Liver (tissue), 9 donors: Measurements from ENCODE around the gene UGCG. TPM values are rescaled to one million over a fixed set of nuclear protein-coding genes. Genes with fewer than 3 reads are reported as not detected.

ENCODE experiments used
- DNase-seq: peaks from one replicate; pipeline ENCODE4 v3.0.0-alpha.2; 2017; ENCODE audit warnings: low spot score
- H3K27ac ChIP-seq, 2 donors: one replicate each; pipeline ENCODE4 v1.7.0; 2013; ENCODE audit warnings: inconsistent platforms in 2 of 2, low read length in 2 of 2, control low read depth in 1 of 2, low read depth in 1 of 2, mild to moderate bottlenecking in 1 of 2
- H3K27me3 ChIP-seq, 4 donors: one replicate each; pipeline versions ENCODE4 v1.6.1 to v1.7.0; 2013; ENCODE audit warnings: low read length in 3 of 4, inconsistent platforms in 1 of 4, mild to moderate bottlenecking in 1 of 4, moderate library complexity in 1 of 4; ENCODE audit not compliant: control insufficient read depth in 4 of 4, insufficient read depth in 4 of 4
- H3K36me3 ChIP-seq, 4 donors: one replicate each; pipeline versions ENCODE4 v1.6.1 to v1.7.0; 2013; ENCODE audit warnings: low read length in 3 of 4, mild to moderate bottlenecking in 3 of 4, low read depth in 1 of 4, moderate library complexity in 1 of 4; ENCODE audit not compliant: control insufficient read depth in 4 of 4, insufficient read depth in 3 of 4
- H3K4me1 ChIP-seq, 4 donors: one replicate each; pipeline versions ENCODE4 v1.6.1 to v1.7.0; 2013; ENCODE audit warnings: low read length in 3 of 4, mild to moderate bottlenecking in 3 of 4, moderate library complexity in 1 of 4; ENCODE audit not compliant: control insufficient read depth in 4 of 4, insufficient read depth in 4 of 4
- H3K4me3 ChIP-seq, 3 donors: one replicate each; pipeline versions ENCODE4 v1.6.1 to v1.7.0; 2013; ENCODE audit warnings: low read length in 3 of 3, control low read depth in 1 of 3, low read depth in 1 of 3, mild to moderate bottlenecking in 1 of 3
- H3K9ac ChIP-seq, 2 donors: one replicate each; pipeline ENCODE4 v1.7.0; 2013; ENCODE audit warnings: low read length in 2 of 2, mild to moderate bottlenecking in 2 of 2, moderate library complexity in 2 of 2, control low read depth in 1 of 2, low read depth in 1 of 2
- H3K9me3 ChIP-seq, 4 donors: one replicate each; pipeline versions ENCODE4 v1.6.1 to v1.7.0; 2013; ENCODE audit warnings: low read length in 3 of 4; ENCODE audit not compliant: control insufficient read depth in 4 of 4
- ATF3 ChIP-seq: IDR thresholded peaks from 2 replicates; pipeline ENCODE4 v1.6.1; 2016; ENCODE audit warnings: antibody characterized with exemption
- CTCF ChIP-seq: fragments of 150-350 bp; IDR thresholded peaks from 2 replicates; pipeline ENCODE4 v1.5.1; 2017; ENCODE audit warnings: improper control_type of control experiment, low read depth, low read length; ENCODE audit not compliant: missing input control
- EGR1 ChIP-seq, 2 donors: IDR thresholded peaks; 2 replicates each; pipeline ENCODE4 v1.6.1; 2016 to 2018; ENCODE audit warnings: antibody characterized with exemption in 2 of 2, low read depth in 2 of 2
- FOXA1 ChIP-seq: IDR thresholded peaks from 2 replicates; pipeline ENCODE4 v1.6.1; 2016; ENCODE audit warnings: antibody characterized with exemption
- FOXA2 ChIP-seq: IDR thresholded peaks from 2 replicates; pipeline ENCODE4 v1.6.1; 2016; ENCODE audit warnings: antibody characterized with exemption
- GABPA ChIP-seq, 2 donors: IDR thresholded peaks in 1 of 2; conservative IDR thresholded peaks in 1 of 2; 2 replicates each; pipeline ENCODE4 v1.6.1; 2016; ENCODE audit warnings: antibody characterized with exemption in 2 of 2, mild to moderate bottlenecking in 1 of 2, moderate library complexity in 1 of 2
- HNF4A ChIP-seq, 2 donors: conservative IDR thresholded peaks; 2 replicates each; pipeline ENCODE4 v1.6.1; 2016; ENCODE audit warnings: antibody characterized with exemption in 2 of 2, mild to moderate bottlenecking in 2 of 2
- HNF4G ChIP-seq: IDR thresholded peaks from 2 replicates; pipeline ENCODE4 v1.6.1; 2016; ENCODE audit warnings: antibody characterized with exemption
- JUND ChIP-seq, 2 donors: IDR thresholded peaks; 2 replicates each; pipeline ENCODE4 v1.6.1; 2016; ENCODE audit warnings: antibody characterized with exemption in 2 of 2
- MAX ChIP-seq: IDR thresholded peaks from 2 replicates; pipeline ENCODE4 v1.6.1; 2016; ENCODE audit warnings: antibody characterized with exemption
- NR2F2 ChIP-seq: IDR thresholded peaks from 2 replicates; pipeline ENCODE4 v1.6.1; 2016; ENCODE audit warnings: antibody characterized with exemption
- RAD21 ChIP-seq, 2 donors: IDR thresholded peaks; 2 replicates each; pipeline ENCODE4 v1.6.1; 2016; ENCODE audit warnings: antibody characterized with exemption in 2 of 2, mild to moderate bottlenecking in 2 of 2
- REST ChIP-seq: IDR thresholded peaks from 2 replicates; pipeline ENCODE4 v1.6.1; 2016; ENCODE audit warnings: antibody characterized with exemption, mild to moderate bottlenecking
- RXRA ChIP-seq, 2 donors: IDR thresholded peaks; 2 replicates each; pipeline ENCODE4 v1.6.1; 2017 to 2018; ENCODE audit warnings: antibody characterized with exemption in 2 of 2, mild to moderate bottlenecking in 1 of 2
- SP1 ChIP-seq: IDR thresholded peaks from 2 replicates; pipeline ENCODE4 v1.6.1; 2018; ENCODE audit warnings: antibody characterized with exemption, mild to moderate bottlenecking
- TAF1 ChIP-seq: conservative IDR thresholded peaks from 2 replicates; pipeline ENCODE4 v1.6.1; 2016; ENCODE audit warnings: antibody characterized with exemption, mild to moderate bottlenecking
- YY1 ChIP-seq: IDR thresholded peaks from 2 replicates; pipeline ENCODE4 v1.6.1; 2016; ENCODE audit warnings: antibody characterized with exemption, mild to moderate bottlenecking
- ZBTB33 ChIP-seq: IDR thresholded peaks from 2 replicates; pipeline ENCODE4 v1.6.1; 2016; ENCODE audit warnings: antibody characterized with exemption
- WGBS: extraction: QIAGEN DNeasy Blood & Tissue Kit; methylation state at CpG from one replicate; pipeline ENCODE4 v1.1.7; 2013; 5-methylcytosine and 5-hydroxymethylcytosine counted together
- polyA plus RNA-seq, 2 donors: library from polyadenylated mRNA; stranded (reverse) in 1 of 2; unstranded in 1 of 2; fragments of 200-250 nt in 1 of 2; fragments of >200 nt in 1 of 2; fragmentation: Nextera tagmentation in 1 of 2; extraction: Ambion mirVana in 1 of 2; gene quantifications; one replicate each; pipeline versions ENCODE4 v1.2.1 to v1.2.3, GENCODE V29; 2013 to 2015
- total RNA-seq, 2 donors: library from RNA; depleted of rRNA; stranded (reverse); fragments of >200 nt; gene quantifications; one replicate each; pipeline ENCODE4 v1.2.3, GENCODE V29; 2014
- donor health status: healthy.
- donor health status: healthy.
- donor health status: healthy.
- donor health status: healthy.
- donor health status: healthy.

UGCG gene
- total and polyA plus RNA-seq, 4 donors = 5.2 to 44.2 (median 12.0) TPM

- H3K27ac ChIP-seq = peak overlapping the region; percentile 49 to 69
- no peak for DNase-seq
These were observed 41.3 kb downstream of the UGCG start for GRCh38 chr9:111937781-111938426.

GRCh38 chr9:111938427-111938800 is 41.8 kb downstream of the UGCG start:
- Histone ChIP-seq H3K27ac (peak overlapping the region; percentile 49 to 69), H3K9me3 (no peaks in the 10 kb centered on the region), H3K4me3 (no peak overlapping the region), H3K36me3 (peaks cover 0 to 3% (median 0%) of the 10 kb centered on the region in 4 donors), H3K27me3 (no peaks in the 10 kb centered on the region), H3K9ac (no peak overlapping the region), H3K4me1 (peaks cover 0 to 11% (median 10%) of the 10 kb centered on the region in 4 donors)
- DNase-seq = no peak
- 77% methylated on average over 4 of the region's 4 CpGs for WGBS
- TF ChIP-seq FOXA2 = no peak
- no peak for TF ChIP-seq ATF3
- TF ChIP-seq HNF4A (conservative IDR thresholded peaks at IDR 0.05) = no peak

More at GRCh38 chr9:111937781-111938426, 41.3 kb downstream of the UGCG start:
- Histone ChIP-seq H3K4me1 (peaks cover 0 to 11% (median 10%) of the 10 kb centered on the region in 4 donors), H3K9me3 (no peaks in the 10 kb centered on the region), H3K36me3 (peaks cover 0 to 3% (median 0%) of the 10 kb centered on the region in 4 donors), H3K9ac (no peak overlapping the region), H3K4me3 (no peak overlapping the region), H3K27me3 (no peaks in the 10 kb centered on the region)
- peak; percentile 55 to 77 for TF ChIP-seq RXRA (IDR thresholded peaks at IDR 0.05)
- TF ChIP-seq FOXA1 = no peak
- peak; percentile 26 for TF ChIP-seq YY1
- WGBS = 61% methylated on average over 12 of the region's 12 CpGs

GRCh38 chr9:111939322-111939721 is 42.7 kb downstream of the UGCG start:
- no peaks in the 10 kb centered on the region for H3K27me3 ChIP-seq
- WGBS = 94% methylated on average over 2 of the region's 2 CpGs
- H3K36me3 ChIP-seq = no peaks in the 10 kb centered on the region
- H3K4me3 ChIP-seq = no peak overlapping the region
- no peak overlapping the region for H3K9ac ChIP-seq
- no peak for TF ChIP-seq YY1
- no peak for TF ChIP-seq FOXA2
- no peak for TF ChIP-seq SP1
- TF ChIP-seq HNF4G = no peak
- no peak for TF ChIP-seq TAF1
- no peak for TF ChIP-seq MAX
- no peak for TF ChIP-seq GABPA (IDR thresholded peaks at IDR 0.05 in 1 of 2, conservative IDR thresholded peaks at IDR 0.05 in 1 of 2)
- TF ChIP-seq RXRA (IDR thresholded peaks at IDR 0.05) = no peak
- TF ChIP-seq CTCF = no peak
- no peak for TF ChIP-seq RAD21 (IDR thresholded peaks at IDR 0.05)
- no peak for TF ChIP-seq HNF4A (conservative IDR thresholded peaks at IDR 0.05)
- no peak for TF ChIP-seq EGR1 (IDR thresholded peaks at IDR 0.05; ENCODE audit: low read depth in 2 of 2)
- no peak for TF ChIP-seq ZBTB33
- no peak for TF ChIP-seq FOXA1
- no peak for TF ChIP-seq ATF3
- TF ChIP-seq REST = no peak
- no peak for TF ChIP-seq JUND (IDR thresholded peaks at IDR 0.05)
- TF ChIP-seq NR2F2 = no peak
- peaks cover 0 to 16% (median 11%) of the 10 kb centered on the region in 4 donors for H3K4me1 ChIP-seq
- H3K9me3 ChIP-seq = no peaks in the 10 kb centered on the region
- DNase-seq = no peak
- no peak overlapping the region for H3K27ac ChIP-seq
